Measurements from ENCODE around the gene LTBP2.

Gene LTBP2

GRCh38 chr14:74555476-74556050, 56.5 kb downstream of the LTBP2 start:
- Histone ChIP-seq H3K27me3 (replicated peaks; ENCODE audit: insufficient read depth, low read length) (no peaks in the 10 kb centered on the region), H3K4me1 (ENCODE audit: low read length) (no peaks in the 10 kb centered on the region), H3K9ac (ENCODE audit: low read length) (no peak overlapping the region), H4K20me1 (ENCODE audit: insufficient read depth, low read length) (no peaks in the 10 kb centered on the region), H3K36me3 (replicated peaks; ENCODE audit: insufficient read depth, low read length) (no peaks in the 10 kb centered on the region), H3K9me2 (replicated peaks; ENCODE audit: insufficient read depth, low read length) (no peaks in the 10 kb centered on the region), H3K9me3 (replicated peaks; ENCODE audit: insufficient read depth, low read length) (no peaks in the 10 kb centered on the region), H3F3A (ENCODE audit: insufficient read depth, low read length) (no peaks in the 10 kb centered on the region), H3K79me2 (ENCODE audit: low read length) (no peaks in the 10 kb centered on the region), H3K4me3 (ENCODE audit: low read length) (no peak overlapping the region), H2AFZ (ENCODE audit: low read length) (no peak overlapping the region), H3K27ac (ENCODE audit: low read length) (no peak overlapping the region), H3K4me2 (ENCODE audit: low read depth, low read length) (no peak overlapping the region)
- DNase-seq, result no peak
- no peak for TF ChIP-seq EZH2phosphoT487 (IDR thresholded peaks at IDR 0.05; ENCODE audit: low read length)
- TF ChIP-seq CTCF (IDR thresholded peaks at IDR 0.05; ENCODE audit: low read length), result no peak
- TF ChIP-seq EZH2 (optimal IDR thresholded peaks at IDR 0.05; ENCODE audit: low read depth, low read length), result no peak

GRCh38 chr14:74554742-74555362, 57.2 kb downstream of the LTBP2 start:
- H3K4me2 ChIP-seq (ENCODE audit: low read depth, low read length), result no peak overlapping the region
- no peak overlapping the region for H3K9ac ChIP-seq (ENCODE audit: low read length)
- H3K4me3 ChIP-seq (ENCODE audit: low read length), result no peak overlapping the region
- no peaks in the 10 kb centered on the region for H3K79me2 ChIP-seq (ENCODE audit: low read length)
- no peaks in the 10 kb centered on the region for H3K9me3 ChIP-seq (replicated peaks; ENCODE audit: insufficient read depth, low read length)
- no peaks in the 10 kb centered on the region for H3K27me3 ChIP-seq (replicated peaks; ENCODE audit: insufficient read depth, low read length)
- H3F3A ChIP-seq (ENCODE audit: insufficient read depth, low read length), result no peaks in the 10 kb centered on the region
- TF ChIP-seq CTCF (IDR thresholded peaks at IDR 0.05; ENCODE audit: low read length) (no peak), EZH2phosphoT487 (IDR thresholded peaks at IDR 0.05; ENCODE audit: low read length) (no peak), EZH2 (optimal IDR thresholded peaks at IDR 0.05; ENCODE audit: low read depth, low read length) (no peak)
- no peaks in the 10 kb centered on the region for H4K20me1 ChIP-seq (ENCODE audit: insufficient read depth, low read length)
- H3K36me3 ChIP-seq (replicated peaks; ENCODE audit: insufficient read depth, low read length), result no peaks in the 10 kb centered on the region
- H2AFZ ChIP-seq (ENCODE audit: low read length), result no peak overlapping the region
- no peak overlapping the region for H3K27ac ChIP-seq (ENCODE audit: low read length)
- no peaks in the 10 kb centered on the region for H3K9me2 ChIP-seq (replicated peaks; ENCODE audit: insufficient read depth, low read length)
- H3K4me1 ChIP-seq (ENCODE audit: low read length), result no peaks in the 10 kb centered on the region
- DNase-seq, result no peak

- DNase-seq, result no peak
- Histone ChIP-seq H3K4me3 (ENCODE audit: low read length) (no peak overlapping the region), H3F3A (ENCODE audit: insufficient read depth, low read length) (no peaks in the 10 kb centered on the region), H2AFZ (ENCODE audit: low read length) (no peak overlapping the region), H3K27me3 (replicated peaks; ENCODE audit: insufficient read depth, low read length) (no peaks in the 10 kb centered on the region), H3K9me3 (replicated peaks; ENCODE audit: insufficient read depth, low read length) (no peaks in the 10 kb centered on the region), H3K9me2 (replicated peaks; ENCODE audit: insufficient read depth, low read length) (no peaks in the 10 kb centered on the region), H3K4me2 (ENCODE audit: low read depth, low read length) (no peak overlapping the region), H3K4me1 (ENCODE audit: low read length) (no peaks in the 10 kb centered on the region), H4K20me1 (ENCODE audit: insufficient read depth, low read length) (no peaks in the 10 kb centered on the region), H3K79me2 (ENCODE audit: low read length) (no peaks in the 10 kb centered on the region), H3K9ac (ENCODE audit: low read length) (no peak overlapping the region), H3K36me3 (replicated peaks; ENCODE audit: insufficient read depth, low read length) (no peaks in the 10 kb centered on the region), H3K27ac (ENCODE audit: low read length) (no peak overlapping the region)
- TF ChIP-seq CTCF (IDR thresholded peaks at IDR 0.05; ENCODE audit: low read length) (no peak), EZH2 (optimal IDR thresholded peaks at IDR 0.05; ENCODE audit: low read depth, low read length) (no peak), EZH2phosphoT487 (IDR thresholded peaks at IDR 0.05; ENCODE audit: low read length) (no peak)
Observed at GRCh38 chr14:74552623-74553022, 59.4 kb downstream of the LTBP2 start.

Measured in MM.1S (cell line).